ENCODE data around the gene KLHL1.
"Not testable (repeated sequence)": the region's sequence is repeated elsewhere in the genome, so short reads cannot be mapped to it uniquely, and the experiment has no call there.

Gene KLHL1, protein sequence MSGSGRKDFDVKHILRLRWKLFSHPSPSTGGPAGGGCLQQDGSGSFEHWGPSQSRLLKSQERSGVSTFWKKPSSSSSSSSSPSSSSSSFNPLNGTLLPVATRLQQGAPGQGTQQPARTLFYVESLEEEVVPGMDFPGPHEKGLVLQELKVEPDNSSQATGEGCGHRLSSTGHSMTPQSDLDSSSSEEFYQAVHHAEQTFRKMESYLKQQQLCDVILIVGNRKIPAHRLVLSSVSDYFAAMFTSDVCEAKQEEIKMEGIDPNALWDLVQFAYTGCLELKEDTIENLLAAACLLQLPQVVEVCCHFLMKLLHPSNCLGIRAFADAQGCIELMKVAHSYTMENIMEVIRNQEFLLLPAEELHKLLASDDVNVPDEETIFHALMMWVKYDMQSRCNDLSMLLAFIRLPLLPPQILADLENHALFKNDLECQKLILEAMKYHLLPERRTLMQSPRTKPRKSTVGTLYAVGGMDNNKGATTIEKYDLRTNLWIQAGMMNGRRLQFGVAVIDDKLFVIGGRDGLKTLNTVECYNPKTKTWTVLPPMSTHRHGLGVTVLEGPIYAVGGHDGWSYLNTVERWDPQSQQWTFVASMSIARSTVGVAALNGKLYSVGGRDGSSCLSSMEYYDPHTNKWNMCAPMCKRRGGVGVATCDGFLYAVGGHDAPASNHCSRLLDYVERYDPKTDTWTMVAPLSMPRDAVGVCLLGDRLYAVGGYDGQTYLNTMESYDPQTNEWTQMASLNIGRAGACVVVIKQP

DNA sequence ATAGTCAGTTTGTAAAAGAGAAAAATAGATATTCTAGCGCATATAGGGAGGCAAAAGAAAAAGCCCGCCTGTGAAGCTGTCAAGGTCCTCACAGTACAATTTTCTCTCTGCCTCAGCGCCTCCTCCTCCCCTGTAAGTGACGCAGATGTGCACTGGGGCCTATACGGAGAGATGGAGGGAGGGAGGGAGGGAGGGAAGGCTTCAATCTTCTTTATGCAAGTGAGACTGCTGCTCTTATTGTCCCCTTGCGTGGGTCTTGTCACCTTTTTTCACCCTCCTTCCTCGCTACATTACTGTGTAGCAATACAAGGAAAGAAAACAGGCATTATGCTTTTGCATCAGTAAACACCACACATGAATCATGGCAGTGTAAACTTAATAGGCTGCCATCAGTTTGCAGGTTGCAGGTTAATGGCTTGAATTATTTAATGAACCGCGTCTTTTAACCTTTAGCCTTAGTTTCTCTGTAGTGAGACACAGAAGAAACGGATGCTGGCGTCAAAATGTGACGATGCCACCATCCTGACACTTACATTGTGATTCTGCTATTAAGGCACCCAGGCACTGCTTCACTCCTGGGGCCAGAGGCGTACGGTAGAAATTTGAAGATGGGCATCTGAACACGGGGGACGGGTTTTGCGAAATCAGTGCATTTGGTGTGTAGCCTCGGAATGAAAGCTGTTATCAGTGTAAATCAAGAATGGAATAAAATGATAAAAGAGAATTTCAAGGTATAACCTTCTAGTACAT is at the start of gene KLHL1:
Gene KLHL1, minus strand, starts transcription at position 97 of the 750 bp plus-strand sequence. CDS start 753 bp downstream, outside the sequence.
- TF ChIP-seq, protein P1, sequence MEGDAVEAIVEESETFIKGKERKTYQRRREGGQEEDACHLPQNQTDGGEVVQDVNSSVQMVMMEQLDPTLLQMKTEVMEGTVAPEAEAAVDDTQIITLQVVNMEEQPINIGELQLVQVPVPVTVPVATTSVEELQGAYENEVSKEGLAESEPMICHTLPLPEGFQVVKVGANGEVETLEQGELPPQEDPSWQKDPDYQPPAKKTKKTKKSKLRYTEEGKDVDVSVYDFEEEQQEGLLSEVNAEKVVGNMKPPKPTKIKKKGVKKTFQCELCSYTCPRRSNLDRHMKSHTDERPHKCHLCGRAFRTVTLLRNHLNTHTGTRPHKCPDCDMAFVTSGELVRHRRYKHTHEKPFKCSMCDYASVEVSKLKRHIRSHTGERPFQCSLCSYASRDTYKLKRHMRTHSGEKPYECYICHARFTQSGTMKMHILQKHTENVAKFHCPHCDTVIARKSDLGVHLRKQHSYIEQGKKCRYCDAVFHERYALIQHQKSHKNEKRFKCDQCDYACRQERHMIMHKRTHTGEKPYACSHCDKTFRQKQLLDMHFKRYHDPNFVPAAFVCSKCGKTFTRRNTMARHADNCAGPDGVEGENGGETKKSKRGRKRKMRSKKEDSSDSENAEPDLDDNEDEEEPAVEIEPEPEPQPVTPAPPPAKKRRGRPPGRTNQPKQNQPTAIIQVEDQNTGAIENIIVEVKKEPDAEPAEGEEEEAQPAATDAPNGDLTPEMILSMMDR (IDR thresholded peaks at IDR 0.05; ENCODE audit: control extremely low read depth, extremely low read depth, low read depth, missing control alignments) = no peak
- ChIA-PET CTCF (no interaction called here), POLR2A (no interaction called here)
- no peak for DNase-seq (ENCODE audit: extremely low spot score)

DNA sequence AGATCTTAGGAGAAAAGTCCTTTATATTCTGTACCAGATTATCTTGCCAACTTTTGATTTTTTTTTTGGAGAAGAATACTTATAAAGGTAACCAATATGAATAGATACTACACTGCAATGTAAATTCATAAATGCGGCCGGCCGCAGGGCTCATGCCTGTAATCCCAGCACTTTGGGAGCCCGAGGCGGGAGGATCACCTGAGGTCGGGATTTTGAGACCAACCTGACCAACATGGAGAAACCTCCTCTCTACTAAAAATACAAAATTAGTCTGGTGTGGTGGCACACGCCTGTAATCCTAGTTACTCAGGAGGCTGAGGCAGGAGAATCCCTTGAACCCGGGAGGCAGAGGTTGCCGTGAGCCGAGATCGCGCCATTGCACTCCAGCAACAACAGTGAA is 34.4 kb upstream of the KLHL1 start:
- POLR2A ChIA-PET; DNase-seq (ENCODE audit: extremely low spot score): not testable (repeated sequence)
- CTCF ChIA-PET = interaction anchor here (0.8 kb wide), 1 partner anchor 45 kb away, joined by 3 read pairs; no protein-coding TSS in a partner anchor

DNA sequence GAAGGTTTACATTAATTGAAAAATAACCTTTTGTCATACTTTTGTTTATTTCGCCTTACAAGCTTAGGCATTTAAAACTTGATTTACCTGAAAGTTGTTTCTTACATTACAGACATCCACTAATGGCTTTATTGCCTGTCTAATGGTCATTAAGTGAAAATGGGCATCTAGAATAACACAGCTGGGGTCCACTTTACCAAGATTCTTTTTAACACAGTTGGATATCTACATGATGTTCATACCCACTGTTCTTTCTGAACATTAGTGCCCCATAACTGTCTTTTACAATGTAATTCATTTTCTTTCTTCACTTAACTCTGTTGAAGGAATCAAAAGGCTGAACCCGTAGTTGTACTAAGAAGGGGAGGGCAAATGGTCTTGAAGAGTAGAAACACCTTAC is 19.8 kb upstream of the KLHL1 start:
- POLR2A ChIA-PET = no interaction called here
- DNase-seq (ENCODE audit: extremely low spot score) = no peak
- TF ChIP-seq, protein P1 (IDR thresholded peaks at IDR 0.05; ENCODE audit: control extremely low read depth, extremely low read depth, low read depth, missing control alignments) = no peak
- CTCF ChIA-PET = interaction anchor here (1.2 kb wide), 1 partner anchor 9 kb away, joined by 4 read pairs; no protein-coding TSS in a partner anchor

DNA sequence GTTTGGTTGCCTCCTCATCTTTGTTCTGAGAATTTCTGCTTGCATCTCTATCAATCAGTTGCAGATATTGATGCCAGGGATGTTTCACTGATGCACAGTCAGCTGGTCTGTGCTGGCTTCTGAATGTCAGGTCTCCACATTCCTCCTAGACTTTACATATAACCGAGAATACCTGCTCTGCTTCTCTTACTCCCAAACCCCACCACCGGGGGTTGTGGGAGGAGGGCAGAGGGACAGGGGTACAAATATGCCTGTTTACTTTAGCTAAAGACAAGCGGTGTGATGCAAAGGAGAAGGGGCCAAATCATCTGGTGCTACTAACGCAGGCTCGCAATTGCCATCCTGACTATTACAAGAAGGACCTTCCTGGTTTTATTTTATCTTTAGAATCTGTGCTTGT is 17.4 kb upstream of the KLHL1 start:
- POLR2A ChIA-PET = no interaction called here
- TF ChIP-seq, protein P1 (IDR thresholded peaks at IDR 0.05; ENCODE audit: control extremely low read depth, extremely low read depth, low read depth, missing control alignments) = no peak
- CTCF ChIA-PET = interaction anchor here (0.7 kb wide), 1 partner anchor 449 kb away, joined by 3 read pairs; no protein-coding TSS in a partner anchor
- DNase-seq (ENCODE audit: extremely low spot score) = no peak

DNA sequence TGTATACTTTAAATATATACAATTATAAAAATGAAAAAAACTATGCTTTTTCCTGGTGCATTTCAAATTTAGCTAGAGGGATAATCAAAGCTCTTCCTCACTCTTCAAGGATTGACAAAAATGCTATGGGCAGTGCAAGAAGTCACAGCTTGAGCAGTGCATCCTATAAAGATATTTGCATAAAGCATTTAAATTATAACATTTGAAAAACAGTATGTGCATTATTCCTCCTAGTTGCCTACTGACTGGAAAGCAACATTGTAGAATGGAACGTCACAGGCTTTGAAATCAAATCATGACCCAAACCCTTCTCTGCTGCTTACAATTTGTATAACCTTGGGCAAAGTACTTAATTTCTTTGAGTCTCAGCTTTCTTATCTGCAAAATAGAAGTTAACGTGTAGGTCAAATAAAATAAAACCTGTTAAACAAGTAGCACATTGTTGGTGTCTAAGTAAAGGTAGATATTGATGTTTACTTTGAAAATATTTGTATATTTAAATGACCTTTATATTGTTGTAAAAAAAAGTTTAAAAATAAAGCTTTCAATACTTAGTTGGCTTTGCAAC is 9.2 kb upstream of the KLHL1 start:
- ChIA-PET CTCF (no interaction called here), POLR2A (no interaction called here)
- TF ChIP-seq, protein P1 (IDR thresholded peaks at IDR 0.05; ENCODE audit: control extremely low read depth, extremely low read depth, low read depth, missing control alignments) = no peak
- DNase-seq (ENCODE audit: extremely low spot score) = no peak

DNA sequence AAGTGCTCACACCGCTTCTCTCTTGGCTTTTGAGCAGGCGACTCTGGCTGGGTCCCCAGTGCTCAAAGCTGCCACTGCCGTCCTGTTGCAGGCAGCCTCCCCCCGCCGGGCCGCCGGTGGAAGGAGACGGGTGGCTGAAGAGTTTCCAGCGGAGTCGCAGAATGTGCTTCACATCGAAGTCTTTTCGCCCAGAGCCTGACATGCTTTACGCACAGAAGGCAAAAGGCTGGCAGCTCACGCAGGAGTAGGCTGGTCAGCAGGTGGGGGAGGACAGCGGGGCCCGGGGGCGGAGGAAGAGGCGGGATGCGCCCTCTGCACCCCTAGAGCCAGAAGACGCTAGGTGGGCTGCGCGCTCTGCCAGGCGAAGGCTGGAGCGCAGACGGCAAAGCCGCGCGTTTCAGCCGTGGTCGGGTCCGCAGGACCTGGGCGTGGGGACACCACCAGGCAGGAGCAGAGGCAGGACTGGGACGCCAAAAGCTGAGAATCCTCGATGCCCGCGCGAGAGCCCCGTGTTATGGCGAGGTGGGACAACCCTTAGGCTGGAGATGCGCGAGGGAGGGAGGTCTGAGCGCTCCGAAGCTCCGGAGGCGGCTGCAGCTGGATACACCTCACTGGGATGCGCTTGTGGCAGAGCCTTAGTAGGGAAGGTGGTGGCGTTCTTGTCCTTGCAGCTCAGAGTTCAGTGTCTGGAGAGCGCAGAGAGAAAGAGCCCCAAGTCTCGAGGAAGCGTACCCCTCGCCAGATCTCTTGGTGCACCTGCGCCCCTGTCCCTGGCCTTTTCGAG is 562 bp downstream of the KLHL1 start, which contains the start of gene ATXN8OS:
Gene ATXN8OS, plus strand, starts transcription at position 329 of the 784 bp plus-strand sequence.
- DNase-seq (ENCODE audit: extremely low spot score) = no peak
- ChIA-PET CTCF (no interaction called here), POLR2A (no interaction called here)
- TF ChIP-seq, protein P1 (IDR thresholded peaks at IDR 0.05; ENCODE audit: control extremely low read depth, extremely low read depth, low read depth, missing control alignments) = no peak

Measured in GM10248 (cell line).